K562 (cell line): ENCODE data around the gene ATXN1. TPM values are rescaled to one million over a fixed set of nuclear protein-coding genes. Genes with fewer than 3 reads are reported as not detected.

ENCODE experiments used
- ATAC-seq: fragments of 200-7000 bp; cut with Tn5 transposase; 3 replicates; pipeline ENCODE4 v1.9.1; 2020; ENCODE audit warnings: moderate library complexity
- BruUV-seq: library from RNA; stranded (reverse); fragments of 400-500 nt; replicated peaks from 2 replicates; lab custom pipeline; 2021; lab: Mats Ljungman, UMichigan
- CTCF ChIA-PET: fragments of 300-600 bp; formaldehyde crosslinking; extraction: SDS; loops from one replicate; lab custom pipeline; 2021; ENCODE audit warnings: low intra/inter-chr PET ratio; lab: Yijun Ruan, JAX
- POLR2A ChIA-PET: fragments of 300-600, 350-650 bp; sonication (Branson Sonifier 250); formaldehyde crosslinking; extraction: SDS; loops from one replicate; lab custom pipeline; 2021; ENCODE audit warnings: antibody characterized with exemption, inconsistent platforms; lab: Yijun Ruan, JAX
- DNase-seq, 4 experiments: peaks; one replicate each; pipeline versions ENCODE4 v3.0.0 to v3.0.0-alpha.2; 2011 to 2018; ENCODE audit warnings: low spot score in 3 of 4, mixed read lengths in 3 of 4; ENCODE audit errors: extremely low read depth in 1 of 4
- FAIRE-seq: peaks from 2 replicates; lab custom pipeline; 2011; peaks lifted over from hg19 to GRCh38; lab: Jason Lieb, UNC
- H2AFZ ChIP-seq: 2 replicates; pipeline ENCODE4 v1.6.0; 2011; ENCODE audit warnings: low read depth, low read length, control low read depth, inconsistent platforms
- H3K27ac ChIP-seq: fragments of 200-600 bp; 3 replicates; pipeline ENCODE4 v1.8.0; 2011; ENCODE audit warnings: low read depth, mild to moderate bottlenecking, control low read depth, inconsistent platforms, low read length, moderate library complexity, mixed read lengths; ENCODE audit errors: extremely low read depth
- H3K27me3 ChIP-seq, 2 experiments: fragments of 300-600 bp in 1 of 2; 2 replicates in 1 of 2; 3 replicates in 1 of 2; pipeline versions ENCODE4 v1.6.0 to v1.8.0; 2011; ENCODE audit warnings: inconsistent platforms in 2 of 2, low read length in 2 of 2, mild to moderate bottlenecking in 1 of 2, mixed read lengths in 1 of 2, moderate library complexity in 1 of 2; ENCODE audit not compliant: control insufficient read depth in 2 of 2, insufficient read depth in 2 of 2
- H3K36me3 ChIP-seq: fragments of 300-600 bp; 3 replicates; pipeline ENCODE4 v1.8.0; 2011; ENCODE audit warnings: mild to moderate bottlenecking, low read length, inconsistent platforms; ENCODE audit not compliant: control insufficient read depth, insufficient read depth
- H3K4me1 ChIP-seq, 2 experiments: fragments of 200-600 bp in 1 of 2; replicated peaks in 1 of 2; 2 replicates in 1 of 2; 3 replicates in 1 of 2; pipeline versions ENCODE4 v1.5.1 to v1.8.0; 2011; ENCODE audit warnings: inconsistent platforms in 2 of 2, low read length in 2 of 2, mild to moderate bottlenecking in 1 of 2, mixed read lengths in 1 of 2, moderate library complexity in 1 of 2; ENCODE audit not compliant: control insufficient read depth in 2 of 2, insufficient read depth in 2 of 2
- H3K4me2 ChIP-seq: 2 replicates; pipeline ENCODE4 v1.6.1; 2011; ENCODE audit warnings: low read length, control low read depth, inconsistent platforms, mixed read lengths; ENCODE audit not compliant: insufficient read depth
- H3K4me3 ChIP-seq: fragments of 200-600 bp; sonication (generic), shearing (Covaris generic); 2 replicates; pipeline ENCODE4 v1.5.1; 2016; ENCODE audit warnings: control low read depth, inconsistent platforms
- H3K79me2 ChIP-seq: fragments of 200-600 bp; 3 replicates; pipeline ENCODE4 v1.8.0; 2011; ENCODE audit warnings: low read length, inconsistent platforms; ENCODE audit not compliant: control insufficient read depth, insufficient read depth
- H3K9ac ChIP-seq, 2 experiments: 2 replicates each; pipeline versions ENCODE4 v1.6.0 to v1.6.1; 2011; ENCODE audit warnings: low read depth in 2 of 2, low read length in 2 of 2, control low read depth in 1 of 2, inconsistent platforms in 1 of 2, mild to moderate bottlenecking in 1 of 2, mixed read lengths in 1 of 2; ENCODE audit not compliant: insufficient read depth in 1 of 2
- H3K9me1 ChIP-seq: one replicate; pipeline ENCODE4 v1.6.0; 2011; ENCODE audit warnings: inconsistent platforms, mild to moderate bottlenecking, low read length, moderate library complexity; ENCODE audit not compliant: control insufficient read depth, insufficient read depth
- H3K9me3 ChIP-seq: replicated peaks from 2 replicates; pipeline ENCODE4 v1.5.1; 2011; ENCODE audit warnings: low read depth, low read length, inconsistent platforms; ENCODE audit not compliant: control insufficient read depth, insufficient read depth
- H4K20me1 ChIP-seq: replicated peaks from 2 replicates; pipeline ENCODE4 v1.6.1; 2011; ENCODE audit warnings: low read length, inconsistent platforms, mixed read lengths; ENCODE audit not compliant: control insufficient read depth, insufficient read depth
- ATF3 ChIP-seq, 2 experiments: fragments of 450-650 bp in 1 of 2; sonication (generic) in 1 of 2; formaldehyde crosslinking in 1 of 2; IDR thresholded peaks in 1 of 2; conservative IDR thresholded peaks in 1 of 2; 2 replicates each; pipeline versions ENCODE4 v1.6.1 to v1.8.1; 2016 to 2023; ENCODE audit warnings: mild to moderate bottlenecking in 2 of 2, moderate library complexity in 2 of 2, inconsistent platforms in 1 of 2, missing genetic modification reagents in 1 of 2
- BRF1 ChIP-seq: IDR thresholded peaks from 3 replicates; pipeline ENCODE4 v1.6.1; 2011; ENCODE audit warnings: borderline replicate concordance, mild to moderate bottlenecking; ENCODE audit not compliant: insufficient read length; ENCODE audit errors: extremely low read depth
- CBX8 ChIP-seq: fragments of 200-600 bp; sonication (generic); IDR thresholded peaks from 2 replicates; pipeline ENCODE4 v1.6.1; 2012; ENCODE audit warnings: borderline replicate concordance, mixed run types, low read depth, mild to moderate bottlenecking, moderate library complexity, mixed read lengths, low read length, control low read depth, inconsistent platforms; ENCODE audit not compliant: poor library complexity, severe bottlenecking; ENCODE audit errors: extremely low read depth
- ERF ChIP-seq: fragments of 450-650 bp; formaldehyde crosslinking; IDR thresholded peaks from 2 replicates; pipeline ENCODE4 v1.4.0; 2020; ENCODE audit warnings: mild to moderate bottlenecking, mixed read lengths
- JUND ChIP-seq, 2 experiments: IDR thresholded peaks; 2 replicates in 1 of 2; 3 replicates in 1 of 2; pipeline ENCODE4 v1.6.1; 2011; ENCODE audit warnings: borderline replicate concordance in 2 of 2, low read depth in 2 of 2, low read length in 2 of 2, improper control_type of control experiment in 1 of 2, missing biosample characterization in 1 of 2, missing genetic modification characterization in 1 of 2, missing genetic modification reagents in 1 of 2
- NFE2L1 ChIP-seq: fragments of 450-650 bp; IDR thresholded peaks from 2 replicates; pipeline ENCODE4 v1.6.1; 2016; ENCODE audit warnings: missing genetic modification characterization, low read depth, mild to moderate bottlenecking, missing compliant biosample characterization, moderate library complexity, borderline replicate concordance
- SP2 ChIP-seq: IDR thresholded peaks from 2 replicates; pipeline ENCODE4 v1.6.1; 2011; ENCODE audit warnings: mild to moderate bottlenecking, low read depth, low read length, moderate library complexity; ENCODE audit not compliant: poor library complexity, severe bottlenecking; ENCODE audit errors: extremely low read depth
- STAT5A ChIP-seq: IDR thresholded peaks from 2 replicates; pipeline ENCODE4 v1.6.1; 2012; ENCODE audit warnings: low read length, inconsistent platforms, borderline replicate concordance
- TAL1 ChIP-seq: fragments of 450-650 bp; IDR thresholded peaks from 2 replicates; pipeline ENCODE4 v1.6.1; 2016; ENCODE audit warnings: mild to moderate bottlenecking
- ZNF282 ChIP-seq: sonication (generic); formaldehyde crosslinking; IDR thresholded peaks from 2 replicates; pipeline ENCODE4 v1.8.1; 2023; ENCODE audit warnings: missing genetic modification reagents
- ZNF507 ChIP-seq: conservative IDR thresholded peaks from 2 replicates; pipeline ENCODE4 v1.6.1; 2017; ENCODE audit warnings: missing genetic modification characterization, missing compliant biosample characterization
- ZNF644 ChIP-seq: fragments of 200-800 bp; sonication (Bioruptor generic); IDR thresholded peaks from 2 replicates; pipeline ENCODE4 v1.6.1; 2016; ENCODE audit warnings: low read depth, missing genetic modification characterization, missing compliant biosample characterization
- ZNF77 ChIP-seq: fragments of 250-450 bp; sonication (Bioruptor Pico); IDR thresholded peaks from 2 replicates; pipeline ENCODE4 v1.5.0; 2020
- ZNF79 ChIP-seq: fragments of 250-450 bp; sonication (Bioruptor Pico); IDR thresholded peaks from 2 replicates; pipeline ENCODE4 v1.4.0; 2020; ENCODE audit warnings: low read depth, mild to moderate bottlenecking, moderate library complexity
- WGBS: fragments of 100-300 bp; shearing (Covaris generic); methylation state at CpG from one replicate; pipeline ENCODE4 v1.1.6; 2016; ENCODE audit warnings: low coverage, mixed read lengths; ENCODE audit not compliant: insufficient coverage; ENCODE audit errors: missing lambda C conversion rate; 5-methylcytosine and 5-hydroxymethylcytosine counted together
- in situ Hi-C: fragments of 300-500 bp; cut with MboI; formaldehyde crosslinking; loops from 4 replicates; pipeline ENCODE4 v1.15.0; 2018; ENCODE audit warnings: inconsistent platforms, mixed read lengths
- intact Hi-C: fragments of 100-400 bp; cut with micrococcal nuclease; formaldehyde crosslinking; loops from 2 replicates; pipeline ENCODE4 v1.14.2; 2022
- polyA plus RNA-seq, 8 experiments: library from polyadenylated mRNA; depleted of rRNA in 4 of 8; stranded (reverse) in 5 of 8; unstranded in 3 of 8; fragments of >200 nt; fragmentation: Nextera tagmentation in 2 of 8; fragmentation: Illumina TruSeq in 1 of 8; extraction: Ambion mirVana in 2 of 8; extraction: Trizol in 1 of 8; gene quantifications; 2 replicates each; pipeline versions ENCODE4 v1.2.1 to v1.2.3, GENCODE V29; 2011 to 2014; ENCODE audit warnings: inconsistent platforms in 1 of 8, missing spikeins in 1 of 8
- total RNA-seq, 7 experiments: library from RNA; depleted of rRNA in 6 of 7; stranded (reverse); fragments of >200 nt in 6 of 7; fragmentation: Illumina TruSeq in 2 of 7; extraction: Trizol in 2 of 7; gene quantifications; 2 replicates each; pipeline versions ENCODE4 v1.2.1 to v1.2.3, GENCODE V29; 2011 to 2021; ENCODE audit warnings: low replicate concordance in 1 of 7
- TF ChIP-seq, protein P1 (sequence below), 3 experiments: IDR thresholded peaks in 2 of 3; conservative IDR thresholded peaks in 1 of 3; 2 replicates each; pipeline ENCODE4 v1.5.1; 2011 to 2012; ENCODE audit warnings: low read length in 3 of 3, mild to moderate bottlenecking in 3 of 3, control low read depth in 2 of 3, improper control_type of control experiment in 1 of 3, inconsistent platforms in 1 of 3, low read depth in 1 of 3, mixed read lengths in 1 of 3, moderate library complexity in 1 of 3; ENCODE audit not compliant: insufficient read depth in 2 of 3

Gene ATXN1
- total and polyA plus RNA-seq, 9 of the 15 experiments (the other 6 are each of a cell fraction or from before 2014, with no cell fraction given), result under 0.01 to 1.2 (median 0.58) TPM

GRCh38 chr6:16711546-16712254 lies 49.6 kb downstream of the ATXN1 start:
- POLR2A ChIA-PET, result no interaction called here
- no peak for FAIRE-seq

More at GRCh38 chr6:16711546-16712254, 49.6 kb downstream of the ATXN1 start:
- no peak overlapping the region for H3K9ac ChIP-seq
- H2AFZ ChIP-seq, result no peak overlapping the region
- no peaks in the 10 kb centered on the region for H3K9me3 ChIP-seq
- H3K4me1 ChIP-seq, result no peaks in the 10 kb centered on the region
- in situ Hi-C loops (no loop called here), intact Hi-C loops (loop anchor here (5.0 kb wide), 1 partner anchor 256 kb away; no protein-coding TSS in a partner anchor)
- no peaks in the 10 kb centered on the region for H3K79me2 ChIP-seq
- H3K9me1 ChIP-seq, result no peaks in the 10 kb centered on the region
- H3K27me3 ChIP-seq, result no peaks in the 10 kb centered on the region
- BruUV-seq, result no TSS peak
- WGBS, result 19% methylated on average over 8 of the region's 8 CpGs
- CTCF ChIA-PET, result no interaction called here
- H3K36me3 ChIP-seq, result no peaks in the 10 kb centered on the region
- H3K4me3 ChIP-seq, result no peak overlapping the region
- H4K20me1 ChIP-seq, result no peaks in the 10 kb centered on the region; the same call in 1 of the 2 replicates
- peak in 1 of 4 experiments; percentile 8 for DNase-seq
- H3K4me2 ChIP-seq, result no peak overlapping the region
- H3K27ac ChIP-seq, result no peak overlapping the region
- no peak; the same call in 2 of the 3 replicates for ATAC-seq
- TF ChIP-seq ZNF282 (CRISPR knock-in tag), result no peak
- TF ChIP-seq ZNF79, result no peak
- TF ChIP-seq STAT5A, result no peak
- no peak for TF ChIP-seq TAL1
- TF ChIP-seq, protein P1, sequence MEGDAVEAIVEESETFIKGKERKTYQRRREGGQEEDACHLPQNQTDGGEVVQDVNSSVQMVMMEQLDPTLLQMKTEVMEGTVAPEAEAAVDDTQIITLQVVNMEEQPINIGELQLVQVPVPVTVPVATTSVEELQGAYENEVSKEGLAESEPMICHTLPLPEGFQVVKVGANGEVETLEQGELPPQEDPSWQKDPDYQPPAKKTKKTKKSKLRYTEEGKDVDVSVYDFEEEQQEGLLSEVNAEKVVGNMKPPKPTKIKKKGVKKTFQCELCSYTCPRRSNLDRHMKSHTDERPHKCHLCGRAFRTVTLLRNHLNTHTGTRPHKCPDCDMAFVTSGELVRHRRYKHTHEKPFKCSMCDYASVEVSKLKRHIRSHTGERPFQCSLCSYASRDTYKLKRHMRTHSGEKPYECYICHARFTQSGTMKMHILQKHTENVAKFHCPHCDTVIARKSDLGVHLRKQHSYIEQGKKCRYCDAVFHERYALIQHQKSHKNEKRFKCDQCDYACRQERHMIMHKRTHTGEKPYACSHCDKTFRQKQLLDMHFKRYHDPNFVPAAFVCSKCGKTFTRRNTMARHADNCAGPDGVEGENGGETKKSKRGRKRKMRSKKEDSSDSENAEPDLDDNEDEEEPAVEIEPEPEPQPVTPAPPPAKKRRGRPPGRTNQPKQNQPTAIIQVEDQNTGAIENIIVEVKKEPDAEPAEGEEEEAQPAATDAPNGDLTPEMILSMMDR (IDR thresholded peaks at IDR 0.05 in 2 of 3, conservative IDR thresholded peaks at IDR 0.05 in 1 of 3; ENCODE audit: insufficient read depth in 2 of 3, low read depth in 1 of 3, low read length in 3 of 3), result 0 out of 6 replicates have a peak, but pooled peaks of 1 of the 3 experiments have one; percentile 5
- no peak for TF ChIP-seq ZNF507
- no peak for TF ChIP-seq SP2
- no peak for TF ChIP-seq NFE2L1 (tag)
- TF ChIP-seq CBX8, result no peak
- no peak for TF ChIP-seq JUND (IDR thresholded peaks at IDR 0.05; ENCODE audit: borderline replicate concordance, low read depth, low read length)
- no peak for TF ChIP-seq JUND (tag; IDR thresholded peaks at IDR 0.05; ENCODE audit: borderline replicate concordance, low read depth, low read length)
- no peak for TF ChIP-seq ZNF77 (CRISPR knock-in tag)
- TF ChIP-seq ZNF644 (tag), result no peak
- TF ChIP-seq BRF1, result no peak
- TF ChIP-seq ATF3 (IDR thresholded peaks at IDR 0.05), result peak; percentile 26; the same call in 1 of the 2 replicates
- TF ChIP-seq ATF3 (CRISPR knock-in tag; conservative IDR thresholded peaks at IDR 0.05), result no peak
- TF ChIP-seq ERF (CRISPR knock-in tag), result no peak
